Vagina (tissue), 2 donors: Measurements from ENCODE around the gene TTK.

Source experiments
- POLR2A ChIP-seq, 2 donors: fragments of 450-650 bp; IDR thresholded peaks; one replicate each; pipeline ENCODE4 v1.6.1; 2017; ENCODE audit warnings: antibody characterized with exemption in 2 of 2, mild to moderate bottlenecking in 2 of 2, moderate library complexity in 2 of 2
- POLR2AphosphoS5 ChIP-seq, 2 donors: sonication (generic); formaldehyde crosslinking; IDR thresholded peaks; one replicate each; pipeline ENCODE4 v1.9.0; 2017; ENCODE audit warnings: antibody characterized with exemption in 2 of 2, mild to moderate bottlenecking in 2 of 2, low read depth in 1 of 2; ENCODE audit not compliant: insufficient read depth in 1 of 2
- TF ChIP-seq, protein P1 (sequence below), 3 experiments: fragments of 450-650 bp in 2 of 3; fragments of 200-600 bp in 1 of 3; sonication (generic) in 1 of 3; IDR thresholded peaks; one replicate each; pipeline ENCODE4 v1.5.1; 2017 to 2019; ENCODE audit warnings: antibody characterized with exemption in 3 of 3, mild to moderate bottlenecking in 2 of 3, moderate library complexity in 2 of 3

DNA sequence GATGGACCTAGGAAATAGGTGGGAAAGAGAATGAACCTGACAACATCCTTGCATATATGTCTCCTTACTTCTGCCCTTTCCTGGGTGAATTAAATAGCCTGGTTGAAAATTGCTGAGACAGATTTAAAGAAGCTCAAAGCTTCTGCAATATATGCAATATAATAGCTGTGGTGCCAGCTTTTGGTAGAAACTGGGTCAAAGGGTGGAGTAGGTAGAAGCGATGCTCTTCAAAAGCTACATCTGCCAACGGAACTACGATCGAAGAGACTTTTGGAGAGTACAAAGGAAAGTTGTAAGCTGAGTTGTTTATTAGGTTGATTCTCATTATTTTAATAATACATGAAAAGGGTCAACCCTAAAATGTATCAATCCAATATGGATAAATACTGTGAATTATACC, 22.8 kb upstream of the TTK start:
- TF ChIP-seq, protein P1, sequence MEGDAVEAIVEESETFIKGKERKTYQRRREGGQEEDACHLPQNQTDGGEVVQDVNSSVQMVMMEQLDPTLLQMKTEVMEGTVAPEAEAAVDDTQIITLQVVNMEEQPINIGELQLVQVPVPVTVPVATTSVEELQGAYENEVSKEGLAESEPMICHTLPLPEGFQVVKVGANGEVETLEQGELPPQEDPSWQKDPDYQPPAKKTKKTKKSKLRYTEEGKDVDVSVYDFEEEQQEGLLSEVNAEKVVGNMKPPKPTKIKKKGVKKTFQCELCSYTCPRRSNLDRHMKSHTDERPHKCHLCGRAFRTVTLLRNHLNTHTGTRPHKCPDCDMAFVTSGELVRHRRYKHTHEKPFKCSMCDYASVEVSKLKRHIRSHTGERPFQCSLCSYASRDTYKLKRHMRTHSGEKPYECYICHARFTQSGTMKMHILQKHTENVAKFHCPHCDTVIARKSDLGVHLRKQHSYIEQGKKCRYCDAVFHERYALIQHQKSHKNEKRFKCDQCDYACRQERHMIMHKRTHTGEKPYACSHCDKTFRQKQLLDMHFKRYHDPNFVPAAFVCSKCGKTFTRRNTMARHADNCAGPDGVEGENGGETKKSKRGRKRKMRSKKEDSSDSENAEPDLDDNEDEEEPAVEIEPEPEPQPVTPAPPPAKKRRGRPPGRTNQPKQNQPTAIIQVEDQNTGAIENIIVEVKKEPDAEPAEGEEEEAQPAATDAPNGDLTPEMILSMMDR (IDR thresholded peaks at IDR 0.05) = no peak
- TF ChIP-seq POLR2AphosphoS5 (IDR thresholded peaks at IDR 0.05; ENCODE audit: insufficient read depth in 1 of 2, low read depth in 1 of 2) (no peak), POLR2A (IDR thresholded peaks at IDR 0.05) (no peak)
